TTC549 (cell line): ENCODE measurements around the gene ACBD4.

Experiments
- FAIRE-seq: peaks from 2 replicates; lab custom pipeline; 2012; peaks lifted over from hg19 to GRCh38; lab: Jason Lieb, UNC

The ACBD4 gene, protein sequence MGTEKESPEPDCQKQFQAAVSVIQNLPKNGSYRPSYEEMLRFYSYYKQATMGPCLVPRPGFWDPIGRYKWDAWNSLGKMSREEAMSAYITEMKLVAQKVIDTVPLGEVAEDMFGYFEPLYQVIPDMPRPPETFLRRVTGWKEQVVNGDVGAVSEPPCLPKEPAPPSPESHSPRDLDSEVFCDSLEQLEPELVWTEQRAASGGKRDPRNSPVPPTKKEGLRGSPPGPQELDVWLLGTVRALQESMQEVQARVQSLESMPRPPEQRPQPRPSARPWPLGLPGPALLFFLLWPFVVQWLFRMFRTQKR

GRCh38 chr17:45135192-45135977 is at the start of gene ACBD4:
Gene ACBD4, plus strand, starts transcription at chr17:45135687. Its CDS starts 458 bp downstream, at chr17:45136145.
- FAIRE-seq = peak; percentile 94

DNA sequence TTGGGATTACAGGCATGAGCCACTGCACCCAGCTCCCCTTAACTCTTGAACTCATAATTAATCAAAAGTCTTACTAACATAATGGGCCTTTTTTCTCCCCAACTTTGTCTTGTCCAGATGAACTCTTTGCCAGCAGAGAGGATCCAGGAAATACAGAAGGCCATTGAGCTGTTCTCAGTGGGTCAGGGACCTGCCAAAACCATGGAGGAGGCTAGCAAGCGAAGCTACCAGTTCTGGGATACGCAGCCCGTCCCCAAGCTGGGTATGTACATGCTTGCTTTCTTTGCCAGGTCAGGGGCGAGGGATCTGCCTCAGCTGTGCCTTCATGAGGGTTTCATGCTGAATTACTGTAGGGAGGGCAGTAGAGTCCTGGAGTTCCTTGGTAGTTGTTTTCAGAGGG is 49.1 kb upstream of the ACBD4 start:
- no peak for FAIRE-seq

DNA sequence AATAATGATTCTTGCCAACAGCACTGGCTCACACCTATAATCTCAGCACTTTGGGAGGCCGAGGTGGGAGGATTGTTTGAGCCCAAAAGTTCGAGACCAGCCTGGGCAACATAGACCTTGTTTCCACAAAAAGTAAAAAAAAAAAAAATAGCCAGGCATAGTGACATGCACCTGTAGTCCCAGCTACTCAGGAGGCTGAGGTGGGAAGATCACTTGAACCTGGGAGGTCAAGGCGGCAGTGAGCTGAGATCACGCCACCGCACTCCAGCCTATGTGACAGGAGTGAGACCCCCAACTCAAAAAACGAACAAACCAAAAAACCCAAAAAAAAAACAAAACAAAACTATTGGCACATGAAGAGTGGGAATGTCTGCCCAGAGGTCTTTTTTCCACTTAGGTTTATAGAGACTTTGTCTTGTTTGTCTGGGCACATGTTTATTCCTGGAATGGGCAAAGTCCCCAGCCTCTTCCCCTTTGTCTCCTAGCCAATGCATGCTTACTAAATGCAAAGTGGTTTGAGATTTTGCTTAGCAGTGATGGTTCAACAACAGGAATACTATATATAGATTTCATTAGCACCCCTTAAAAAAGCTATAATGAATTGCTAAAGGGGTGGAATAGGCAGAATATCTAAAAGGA is 48.5 kb upstream of the ACBD4 start:
- FAIRE-seq = no peak

DNA sequence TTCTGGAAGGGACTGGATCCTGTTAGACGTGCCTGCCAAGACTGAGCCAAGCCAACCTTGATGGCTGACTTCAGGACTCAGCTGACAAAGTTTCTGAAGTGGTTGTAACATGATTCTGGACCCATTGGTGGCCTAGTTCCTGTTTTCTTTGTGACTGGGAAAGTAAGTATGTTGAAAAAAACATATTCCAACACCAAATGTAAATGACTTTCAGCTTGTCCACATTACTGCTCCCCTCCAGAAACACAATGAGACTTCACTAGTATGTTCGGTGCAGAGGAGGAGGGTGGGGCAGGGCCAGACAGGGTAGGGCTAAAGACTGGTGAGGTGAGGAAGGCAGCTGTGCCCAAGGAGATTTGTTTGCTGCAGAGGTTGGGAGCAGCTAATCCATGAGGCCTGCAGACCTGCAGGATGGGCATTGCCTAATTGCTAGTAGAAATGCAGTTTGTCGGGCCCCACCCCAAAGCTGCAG is 47.9 kb upstream of the ACBD4 start:
- no peak for FAIRE-seq

- no peak for FAIRE-seq
These were observed 47.5 kb upstream of the ACBD4 start for GRCh38 chr17:45087978-45088377.

GRCh38 chr17:45088741-45089140 is 46.7 kb upstream of the ACBD4 start:
- no peak for FAIRE-seq

DNA sequence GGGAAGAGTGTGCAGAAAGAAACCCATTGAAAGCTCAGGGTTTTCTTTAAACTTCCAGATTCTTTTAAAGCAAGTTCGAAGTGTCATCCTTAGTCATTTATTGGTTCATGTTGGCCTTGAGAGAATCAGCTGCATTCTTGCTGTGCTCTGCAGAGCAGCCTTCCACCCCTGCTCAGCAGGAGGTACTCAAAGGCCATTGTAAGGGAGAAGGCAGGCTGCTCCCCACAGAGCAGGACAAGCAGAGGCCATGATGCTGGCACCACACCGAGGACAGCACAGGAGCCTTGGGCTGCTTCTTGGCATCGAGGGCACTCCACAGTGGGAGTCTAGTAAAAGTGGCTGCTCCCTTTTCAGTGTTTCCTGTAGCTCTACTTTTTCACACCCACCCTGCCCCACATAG is 44.8 kb upstream of the ACBD4 start:
- no peak for FAIRE-seq

DNA sequence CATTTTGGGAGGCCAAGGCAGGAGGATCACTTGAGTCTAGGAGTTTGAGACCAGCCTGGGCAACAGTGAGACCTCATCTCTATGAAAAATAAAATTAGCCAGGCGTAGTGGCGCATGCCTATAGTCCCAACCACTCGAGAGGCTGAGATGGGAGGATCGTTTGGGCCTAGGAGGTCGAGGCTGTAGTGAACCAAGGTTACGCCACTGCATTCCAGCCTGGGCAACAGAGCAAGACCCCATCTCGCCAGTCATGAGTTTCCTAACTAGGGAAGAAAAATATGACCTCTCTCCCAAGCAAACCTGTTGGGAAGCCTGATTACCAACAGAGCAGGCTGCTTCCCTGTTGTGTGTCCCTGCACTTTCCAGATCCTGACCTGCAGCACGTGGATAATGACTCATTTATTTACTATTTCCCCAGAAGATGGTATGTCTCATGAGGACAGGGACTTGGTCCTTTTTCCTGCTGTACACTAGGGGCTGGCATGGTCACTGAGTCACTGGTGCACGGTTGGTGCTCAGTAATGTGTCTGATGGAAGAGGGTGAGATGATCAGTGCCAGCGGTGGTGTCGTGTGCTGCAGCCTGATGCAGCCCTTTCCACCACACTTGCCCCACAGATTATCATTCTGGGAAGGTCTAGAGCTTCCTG is 43.6 kb upstream of the ACBD4 start:
- no peak for FAIRE-seq

DNA sequence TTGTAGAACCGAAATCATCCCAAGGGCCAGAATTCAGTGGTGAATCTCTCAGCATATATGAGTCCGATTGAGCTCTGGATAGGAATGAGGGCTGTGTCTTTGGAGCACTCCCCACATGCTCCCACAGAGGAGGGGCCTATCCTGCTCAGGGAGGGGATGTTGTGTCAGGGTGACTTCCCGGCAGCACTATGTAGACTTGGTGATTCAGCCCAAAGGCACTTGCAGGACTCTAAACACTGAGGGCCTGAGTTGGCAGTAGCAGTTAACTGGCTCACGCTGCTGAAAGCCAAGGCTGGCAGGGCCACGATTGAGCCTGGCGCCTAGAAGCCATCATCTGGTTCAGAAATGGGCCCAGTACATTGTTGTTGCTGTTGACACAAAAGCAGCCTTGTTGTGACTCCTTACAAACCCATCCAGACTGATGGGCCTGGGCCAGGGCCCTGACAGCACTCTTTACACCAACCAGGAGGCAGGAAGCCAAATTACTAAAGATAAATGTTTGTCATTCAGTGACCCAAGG is 42.5 kb upstream of the ACBD4 start:
- no peak for FAIRE-seq

DNA sequence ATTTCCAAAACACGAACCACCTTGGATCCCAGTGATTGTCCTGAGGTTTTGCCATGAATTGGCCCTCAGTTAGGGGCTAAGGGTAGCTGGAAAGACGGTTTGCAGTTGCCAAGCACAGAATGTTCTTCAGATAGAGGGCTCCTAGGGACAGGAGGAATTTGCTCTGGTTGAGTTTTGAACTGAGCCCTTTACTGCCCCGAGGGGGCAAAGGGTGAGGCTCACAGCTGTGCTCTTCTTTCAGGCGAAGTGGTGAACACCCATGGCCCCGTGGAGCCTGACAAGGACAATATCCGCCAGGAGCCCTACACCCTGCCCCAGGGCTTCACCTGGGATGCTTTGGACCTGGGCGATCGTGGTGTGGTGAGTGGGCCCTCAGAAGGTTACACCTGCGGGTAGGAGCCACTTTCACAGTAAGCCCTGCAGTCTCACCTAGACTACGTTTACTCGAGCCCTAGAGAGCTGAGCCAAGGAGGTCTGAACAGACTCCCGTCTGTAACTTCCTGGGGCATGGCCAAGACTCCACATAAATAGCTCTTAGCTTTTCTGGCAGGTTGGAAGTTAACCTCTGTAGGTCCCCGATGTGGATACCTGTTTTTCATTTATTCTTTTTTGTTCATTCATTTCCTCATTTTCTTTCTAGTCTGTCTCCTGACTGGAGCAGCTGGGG is 41.9 kb upstream of the ACBD4 start:
- FAIRE-seq = no peak

DNA sequence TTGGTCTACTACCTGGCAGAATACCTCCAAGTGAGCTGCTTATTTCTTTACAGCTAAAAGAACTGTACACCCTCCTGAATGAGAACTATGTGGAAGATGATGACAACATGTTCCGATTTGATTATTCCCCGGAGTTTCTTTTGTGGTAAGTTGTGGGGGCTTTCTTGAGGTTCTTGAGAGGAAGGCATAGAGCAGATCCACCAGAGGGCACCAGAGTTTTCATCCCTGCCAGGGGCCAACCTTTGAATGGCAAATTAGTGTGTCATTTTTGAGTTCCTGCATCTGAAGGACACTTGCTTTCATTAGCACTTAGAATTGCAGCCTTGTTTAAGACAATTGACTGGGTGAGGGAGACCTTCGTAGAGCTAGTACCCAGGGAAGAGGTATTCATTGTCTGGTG is 39.3 kb upstream of the ACBD4 start:
- FAIRE-seq = no peak

DNA sequence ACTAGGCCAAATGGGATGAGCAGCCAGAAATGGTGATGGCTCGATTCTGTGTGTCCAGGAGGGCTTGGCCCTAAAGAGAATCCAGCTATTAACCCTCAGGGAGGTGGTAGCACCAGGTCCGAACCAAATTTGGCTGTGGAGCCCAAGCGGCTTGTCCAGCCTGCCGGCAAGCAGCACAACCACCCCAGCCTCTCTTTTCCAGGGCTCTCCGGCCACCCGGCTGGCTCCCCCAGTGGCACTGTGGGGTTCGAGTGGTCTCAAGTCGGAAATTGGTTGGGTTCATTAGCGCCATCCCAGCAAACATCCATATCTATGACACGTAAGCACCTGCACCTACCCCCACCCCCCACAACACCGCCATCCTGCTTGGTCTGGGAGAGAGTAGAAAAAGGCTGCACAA is 38.6 kb upstream of the ACBD4 start:
- FAIRE-seq = no peak

DNA sequence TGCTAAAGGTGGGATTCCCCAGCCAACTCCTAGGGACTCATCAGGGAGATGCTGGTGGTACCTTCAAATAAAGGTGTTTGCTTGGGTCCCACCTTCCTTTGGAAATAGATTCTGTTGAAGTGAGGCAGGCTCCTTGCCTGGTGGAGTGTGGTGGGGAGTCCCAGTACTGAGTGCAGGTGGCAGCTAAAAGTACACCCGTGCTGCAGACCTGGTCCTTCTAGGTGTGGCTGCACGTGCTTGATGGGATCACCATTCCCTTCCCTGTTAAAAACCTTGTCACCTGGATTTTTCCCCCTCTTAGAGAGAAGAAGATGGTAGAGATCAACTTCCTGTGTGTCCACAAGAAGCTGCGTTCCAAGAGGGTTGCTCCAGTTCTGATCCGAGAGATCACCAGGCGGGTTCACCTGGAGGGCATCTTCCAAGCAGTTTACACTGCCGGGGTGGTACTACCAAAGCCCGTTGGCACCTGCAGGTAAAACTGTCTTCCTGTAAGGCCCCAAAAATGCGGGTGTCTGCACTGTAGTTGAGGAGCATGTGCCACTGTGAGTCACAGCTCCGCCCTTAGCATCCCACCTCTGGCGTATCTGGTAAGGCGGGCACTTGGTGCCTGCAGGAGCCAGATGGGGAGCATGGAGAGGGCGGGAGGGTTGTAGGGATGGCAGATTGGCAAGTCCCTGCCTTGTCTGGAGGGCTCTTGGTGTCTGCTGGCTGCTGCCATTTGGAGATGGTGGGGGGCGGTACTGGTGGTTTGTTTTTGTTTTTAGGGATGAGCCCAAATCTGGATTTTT is 37.2 kb upstream of the ACBD4 start:
- no peak for FAIRE-seq

DNA sequence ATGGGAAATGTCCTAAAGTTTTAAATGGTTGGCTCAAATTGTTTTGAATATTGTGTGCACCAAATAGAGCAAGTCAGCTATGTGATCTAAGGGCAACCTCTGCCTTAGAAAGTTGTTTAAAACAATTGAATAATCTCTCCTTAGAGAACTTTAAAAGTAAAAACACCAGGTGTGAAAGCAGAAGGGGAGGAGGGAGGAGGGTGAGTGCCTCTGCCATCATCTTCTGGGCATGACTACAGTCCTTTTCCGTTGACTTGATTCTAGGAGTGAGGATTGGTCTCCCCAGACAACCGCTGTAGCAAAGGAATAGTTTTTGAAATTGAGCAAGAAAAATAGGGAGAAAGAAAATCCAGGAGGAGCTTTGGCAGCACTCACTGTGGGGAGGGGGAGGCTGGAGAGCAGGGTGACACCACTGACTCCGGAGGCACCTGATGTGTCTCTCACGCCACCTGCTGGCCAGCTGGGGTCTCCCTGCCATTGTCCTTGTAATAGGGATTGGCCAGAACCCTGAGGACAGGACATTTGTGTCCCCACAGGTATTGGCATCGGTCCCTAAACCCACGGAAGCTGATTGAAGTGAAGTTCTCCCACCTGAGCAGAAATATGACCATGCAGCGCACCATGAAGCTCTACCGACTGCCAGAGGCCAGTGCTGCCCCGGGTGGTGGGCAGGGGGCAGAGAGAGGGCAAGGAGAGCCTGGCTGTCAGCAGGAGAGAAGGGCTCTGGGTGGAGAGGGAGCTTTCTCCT is 36.4 kb upstream of the ACBD4 start:
- no peak for FAIRE-seq

- no peak for FAIRE-seq
These were observed 34.0 kb upstream of the ACBD4 start for GRCh38 chr17:45101546-45101882.

GRCh38 chr17:45101883-45102811 is 33.3 kb upstream of the ACBD4 start:
- no peak for FAIRE-seq

- FAIRE-seq = no peak
These were observed 32.6 kb upstream of the ACBD4 start for GRCh38 chr17:45102856-45103255.

- FAIRE-seq = no peak
These were observed 32.2 kb upstream of the ACBD4 start for GRCh38 chr17:45103269-45103795.

DNA sequence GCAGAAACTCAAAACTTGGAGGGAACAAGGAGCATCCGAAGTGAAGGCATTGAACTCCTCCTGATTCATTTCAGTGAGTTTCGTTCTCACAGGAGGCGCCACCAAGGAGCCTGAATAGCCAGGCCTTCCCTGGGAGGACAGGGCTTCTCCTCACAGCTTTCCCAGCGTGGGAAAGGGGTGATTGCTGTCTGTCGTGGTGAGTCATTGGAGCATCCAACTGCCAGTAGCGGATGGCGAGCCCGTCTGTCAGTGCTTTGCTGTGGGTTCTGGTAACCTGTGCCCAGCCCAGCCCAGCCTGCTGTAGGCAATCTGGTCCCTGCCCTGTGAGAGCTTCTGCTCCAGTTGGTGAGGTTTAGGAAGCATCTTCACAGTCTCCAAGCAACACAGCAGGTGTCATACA is 31.5 kb upstream of the ACBD4 start:
- FAIRE-seq = no peak
